Kidney epithelial cell (primary cell): ENCODE measurements around the gene CXCL16. TPM values are rescaled to one million over a fixed set of nuclear protein-coding genes. Genes with fewer than 3 reads are reported as not detected.

Experiments used
- DNase-seq: peaks from one replicate; pipeline ENCODE4 v3.0.0-alpha.2; 2010; ENCODE audit warnings: low read depth
- H3K27me3 ChIP-seq: 2 replicates; pipeline ENCODE4 v1.6.0; 2011; ENCODE audit warnings: low read length; ENCODE audit not compliant: control insufficient read depth, insufficient read depth
- H3K36me3 ChIP-seq: 2 replicates; pipeline ENCODE4 v1.5.1; 2011; ENCODE audit warnings: low read length; ENCODE audit not compliant: control insufficient read depth, insufficient read depth
- H3K4me3 ChIP-seq: 2 replicates; pipeline ENCODE4 v1.5.1; 2011; ENCODE audit warnings: low read depth, mild to moderate bottlenecking, control low read depth, low read length
- CTCF ChIP-seq: IDR thresholded peaks from 2 replicates; pipeline ENCODE4 v1.5.1; 2011; ENCODE audit warnings: mild to moderate bottlenecking, moderate library complexity, low read length, control low read depth, inconsistent platforms; ENCODE audit not compliant: insufficient read depth, poor library complexity, severe bottlenecking
- total RNA-seq: library from RNA; depleted of rRNA; stranded (reverse); fragments of >200 nt; gene quantifications from 2 replicates; pipeline ENCODE4 v1.2.3, GENCODE V29; 2015

The CXCL16 gene
- total RNA-seq, 1 donor from 2014 or later, result 96.1 TPM

GRCh38 chr17:4759776-4760236 is 20.1 kb upstream of the CXCL16 start:
- DNase-seq, result no peak
- H3K36me3 ChIP-seq, result no peaks in the 10 kb centered on the region
- H3K27me3 ChIP-seq, result no peaks in the 10 kb centered on the region
- H3K4me3 ChIP-seq, result no peak overlapping the region
- TF ChIP-seq CTCF, result no peak

GRCh38 chr17:4753392-4753791 is 13.7 kb upstream of the CXCL16 start:
- DNase-seq, result no peak
- H3K36me3 ChIP-seq, result no peaks in the 10 kb centered on the region
- H3K27me3 ChIP-seq, result peaks cover 16% of the 10 kb centered on the region
- no peak for TF ChIP-seq CTCF
- H3K4me3 ChIP-seq, result no peak overlapping the region

- no peak for DNase-seq
- no peaks in the 10 kb centered on the region for H3K36me3 ChIP-seq
- no peak overlapping the region for H3K4me3 ChIP-seq
- TF ChIP-seq CTCF, result no peak
- peaks cover 18% of the 10 kb centered on the region for H3K27me3 ChIP-seq
Observed at GRCh38 chr17:4751932-4752331, 12.2 kb upstream of the CXCL16 start.

- DNase-seq, result no peak
- H3K4me3 ChIP-seq, result no peak overlapping the region
- H3K36me3 ChIP-seq, result no peaks in the 10 kb centered on the region
- peaks cover 26% of the 10 kb centered on the region for H3K27me3 ChIP-seq
- TF ChIP-seq CTCF, result no peak
Observed at GRCh38 chr17:4750606-4751005, 10.9 kb upstream of the CXCL16 start.

GRCh38 chr17:4748686-4749085 is 9.0 kb upstream of the CXCL16 start:
- TF ChIP-seq CTCF, result no peak
- H3K27me3 ChIP-seq, result peaks cover 44% of the 10 kb centered on the region
- no peak for DNase-seq
- no peak overlapping the region for H3K4me3 ChIP-seq
- H3K36me3 ChIP-seq, result no peaks in the 10 kb centered on the region

- Histone ChIP-seq H3K36me3 (no peaks in the 10 kb centered on the region), H3K4me3 (no peak overlapping the region), H3K27me3 (peaks cover 44% of the 10 kb centered on the region)
- no peak for TF ChIP-seq CTCF
- DNase-seq, result no peak
Observed at GRCh38 chr17:4747847-4748246, 8.1 kb upstream of the CXCL16 start.
